GM19239 (cell line): ENCODE results near the gene DUSP7.

ENCODE experiments used
- DNase-seq: peaks from one replicate; pipeline ENCODE4 v3.0.0; 2011; ENCODE audit warnings: low spot score; ENCODE audit not compliant: insufficient read length
- FAIRE-seq: peaks from 2 replicates; lab custom pipeline; 2011; peaks lifted over from hg19 to GRCh38; lab: Jason Lieb, UNC

DUSP7 gene

GRCh38 chr3:52032702-52033408 lies 23.5 kb downstream of the DUSP7 start:
- FAIRE-seq = no peak

GRCh38 chr3:52031896-52032295 lies 24.5 kb downstream of the DUSP7 start:
- DNase-seq = no peak
- FAIRE-seq = no peak

More at GRCh38 chr3:52032702-52033408, 23.5 kb downstream of the DUSP7 start:
- no peak for DNase-seq

GRCh38 chr3:52030714-52031310 lies 25.6 kb downstream of the DUSP7 start:
- FAIRE-seq = no peak
- no peak for DNase-seq

- no peak for DNase-seq
- no peak for FAIRE-seq
These were observed 26.8 kb downstream of the DUSP7 start for GRCh38 chr3:52029535-52029934.

- FAIRE-seq (no peak), DNase-seq (no peak)
These were observed 27.3 kb downstream of the DUSP7 start for GRCh38 chr3:52029053-52029452.

GRCh38 chr3:52028572-52028971 lies 27.8 kb downstream of the DUSP7 start:
- FAIRE-seq (no peak), DNase-seq (no peak)

GRCh38 chr3:52026041-52026440 lies 30.3 kb downstream of the DUSP7 start:
- FAIRE-seq (no peak), DNase-seq (no peak)

GRCh38 chr3:52025453-52025852 lies 30.9 kb downstream of the DUSP7 start:
- FAIRE-seq (no peak), DNase-seq (no peak)

GRCh38 chr3:52024765-52025452 lies 31.5 kb downstream of the DUSP7 start:
- FAIRE-seq = peak; percentile 59
- no peak for DNase-seq

- DNase-seq (peak; percentile 79), FAIRE-seq (peak; percentile 97)
These were observed 32.3 kb downstream of the DUSP7 start for GRCh38 chr3:52023860-52024764.

GRCh38 chr3:52023101-52023770 lies 33.1 kb downstream of the DUSP7 start:
- no peak for DNase-seq
- FAIRE-seq = no peak

- DNase-seq (no peak), FAIRE-seq (no peak)
These were observed 33.9 kb downstream of the DUSP7 start for GRCh38 chr3:52022323-52023100.

GRCh38 chr3:52021489-52022268 lies 34.7 kb downstream of the DUSP7 start:
- DNase-seq (no peak), FAIRE-seq (no peak)

GRCh38 chr3:52020796-52021195 lies 35.6 kb downstream of the DUSP7 start:
- DNase-seq (no peak), FAIRE-seq (no peak)

- FAIRE-seq (no peak), DNase-seq (no peak)
These were observed 36.9 kb downstream of the DUSP7 start for GRCh38 chr3:52019352-52020080.

- FAIRE-seq (no peak), DNase-seq (no peak)
These were observed 37.9 kb downstream of the DUSP7 start for GRCh38 chr3:52018319-52019000.

- FAIRE-seq (no peak), DNase-seq (no peak)
These were observed 38.8 kb downstream of the DUSP7 start for GRCh38 chr3:52017586-52017985.
